Body of pancreas (tissue), 4 donors: Measurements from ENCODE around the gene GRM3.

Experiments
- CTCF ChIP-seq, 7 experiments: fragments of 450-650 bp in 4 of 7; fragments of 200-600 bp in 3 of 7; sonication (generic) in 3 of 7; IDR thresholded peaks; one replicate each; pipeline ENCODE4 v1.5.1; 2016 to 2019; ENCODE audit warnings: antibody characterized with exemption in 7 of 7
- POLR2A ChIP-seq, 3 donors: fragments of 450-650 bp; IDR thresholded peaks; one replicate each; pipeline ENCODE4 v1.6.1; 2016; ENCODE audit warnings: antibody characterized with exemption in 3 of 3, mild to moderate bottlenecking in 2 of 3

DNA sequence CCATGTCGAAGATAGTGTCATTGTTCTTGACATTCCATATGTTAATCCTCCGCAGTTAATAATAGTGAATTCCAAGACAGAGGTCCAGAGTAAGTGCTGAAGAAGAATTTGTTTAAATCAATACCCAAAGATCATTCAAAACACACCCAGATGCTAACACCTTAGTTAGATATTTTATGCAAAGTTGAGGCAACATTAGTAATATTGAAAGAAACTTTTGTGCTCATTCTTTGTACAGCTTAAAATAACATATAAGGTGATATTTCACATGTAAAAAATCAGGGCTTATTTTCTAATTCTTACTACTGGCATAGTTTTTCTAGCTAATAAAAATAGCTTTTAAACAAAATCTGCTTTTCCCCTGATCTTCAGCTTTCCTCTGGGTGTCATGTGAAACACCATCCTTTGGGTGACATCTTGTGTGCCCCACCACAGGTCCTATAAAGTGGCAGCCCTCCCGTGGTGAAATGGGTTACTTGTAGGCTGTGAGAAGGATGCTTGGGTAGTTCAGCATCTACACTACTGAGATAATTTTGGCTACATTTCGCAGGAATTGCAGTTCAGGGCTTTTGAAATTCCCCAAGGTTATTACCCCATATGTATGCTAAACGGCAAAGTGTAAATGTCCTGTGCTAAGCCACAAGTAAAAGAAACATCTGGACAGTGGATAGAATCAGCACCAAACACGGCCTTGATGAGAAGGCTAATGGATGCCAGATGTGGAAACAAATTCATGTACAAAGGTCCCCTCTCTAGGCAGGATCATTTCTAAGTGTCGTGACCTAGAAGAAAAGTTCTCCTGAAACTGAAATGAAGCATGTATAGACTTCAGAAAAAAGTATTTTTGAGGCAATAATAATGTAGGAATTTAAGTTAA, 105.4 kb downstream of the GRM3 start:
- TF ChIP-seq CTCF (IDR thresholded peaks at IDR 0.05): no peak
- no peak for TF ChIP-seq POLR2A (IDR thresholded peaks at IDR 0.05)
